Esophagus mucosa (tissue), 1 donor: ENCODE data around the gene SRP54. TPM values are rescaled to one million over a fixed set of nuclear protein-coding genes. Genes with fewer than 3 reads are reported as not detected.
"Not testable (repeated sequence)": the region's sequence is repeated elsewhere in the genome, so short reads cannot be mapped to it uniquely, and the experiment has no call there.

Experiments
- ATAC-seq: fragments of 200-7000 bp; cut with Tn5 transposase; one replicate; pipeline ENCODE4 v1.9.1; 2020
- total RNA-seq: library from RNA; stranded (reverse); gene quantifications from one replicate; pipeline ENCODE4 v1.2.4, GENCODE V29; 2023
- donor health status: DM: yes; HTN: yes; CAD: no.

The SRP54 gene
- total RNA-seq, 1 donor from 2014 or later = 26.6 TPM

- ATAC-seq = no peak
Observed at GRCh38 chr14:35050652-35051051, 67.9 kb downstream of the SRP54 start.

DNA sequence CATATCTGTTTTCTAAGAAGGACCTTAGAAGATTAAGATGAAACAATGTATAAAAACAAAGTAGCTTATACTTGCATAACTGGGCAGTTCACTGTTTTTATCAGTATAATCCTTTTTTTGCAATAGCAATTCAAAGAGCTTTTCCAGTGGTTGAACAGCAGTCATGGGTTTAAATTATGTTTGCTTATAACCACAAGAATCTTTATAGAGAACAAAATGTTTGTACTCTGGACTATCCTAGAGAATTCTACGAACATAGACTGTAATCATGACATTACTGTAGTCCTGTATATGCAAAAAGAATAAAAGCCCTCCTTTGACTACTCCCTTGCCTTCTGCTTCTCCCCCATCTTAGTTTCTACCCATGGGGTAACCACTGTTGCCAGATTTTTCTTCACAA, 69.0 kb downstream of the SRP54 start:
- ATAC-seq = peak; percentile 47

DNA sequence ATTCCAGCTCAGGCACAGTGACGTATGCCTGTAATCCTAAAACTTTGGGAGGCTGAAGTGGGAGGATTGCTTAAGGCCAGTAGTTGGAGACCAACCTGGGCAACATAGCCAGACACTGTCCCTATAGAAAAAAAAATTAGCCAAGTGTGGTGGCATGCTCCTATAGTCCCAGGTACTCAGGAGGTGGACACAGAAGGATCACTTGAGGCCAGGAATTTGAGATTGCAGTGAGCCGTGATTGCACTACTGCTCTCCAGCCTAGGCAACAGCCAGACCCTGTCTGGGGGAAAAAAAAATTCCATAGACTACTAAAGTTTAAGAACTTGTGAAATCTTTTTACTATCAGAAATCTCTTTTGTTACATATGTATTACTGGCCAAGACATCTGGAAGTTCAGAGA, 69.8 kb downstream of the SRP54 start:
- no peak for ATAC-seq

DNA sequence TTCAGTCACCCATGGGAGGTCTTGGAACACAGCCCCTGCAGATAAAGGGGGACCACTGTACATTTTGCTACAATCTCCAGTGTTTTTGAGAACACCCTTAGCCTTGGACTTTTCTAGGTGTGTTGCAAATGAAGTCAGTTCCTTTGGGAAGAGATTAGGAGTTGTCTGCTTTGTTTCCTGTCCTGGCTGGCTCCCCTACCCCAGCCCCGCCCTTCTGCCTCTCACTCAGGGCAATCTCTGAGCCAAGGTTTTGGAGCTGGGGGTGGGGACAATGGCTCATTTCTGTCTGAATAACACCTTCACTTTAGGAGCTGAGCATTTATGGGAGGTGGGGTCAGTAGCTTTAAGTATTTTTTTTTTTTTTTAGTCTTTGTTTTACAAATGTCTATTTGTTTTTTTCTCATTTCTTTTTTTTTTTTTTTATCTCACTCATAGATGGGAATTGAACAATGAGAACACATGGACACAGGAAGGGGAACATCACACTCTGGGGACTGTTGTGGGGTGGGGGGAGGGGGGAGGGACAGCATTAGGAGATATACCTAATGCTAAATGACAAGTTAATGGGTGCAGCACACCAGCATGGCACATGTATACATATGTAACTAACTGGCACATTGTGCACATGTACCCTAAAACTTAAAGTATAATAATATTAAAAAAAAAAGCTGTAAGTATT, 78.5 kb downstream of the SRP54 start:
- ATAC-seq = peak; percentile 63

DNA sequence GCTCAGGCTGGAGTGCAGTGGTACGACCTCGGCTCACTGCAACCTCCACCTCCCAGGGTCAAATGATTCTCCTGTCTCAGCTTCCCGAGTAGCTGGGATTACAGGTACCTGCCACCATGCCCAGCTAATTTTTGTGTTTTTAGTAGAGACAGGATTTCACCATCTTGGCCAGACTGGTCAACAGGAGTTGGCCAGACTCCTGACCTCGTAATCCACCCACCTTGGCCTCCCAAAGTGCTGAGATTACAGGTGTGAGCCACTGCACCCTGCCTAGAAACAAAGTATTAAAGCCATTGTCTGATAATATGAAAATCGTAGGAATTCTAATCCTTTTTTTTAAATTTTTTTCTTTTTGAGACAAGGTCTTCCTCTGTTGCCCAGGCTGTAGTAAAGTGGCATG, 82.9 kb downstream of the SRP54 start:
- ATAC-seq = not testable (repeated sequence)

GRCh38 chr14:35068238-35069012, 85.6 kb downstream of the SRP54 start:
- ATAC-seq = no peak

DNA sequence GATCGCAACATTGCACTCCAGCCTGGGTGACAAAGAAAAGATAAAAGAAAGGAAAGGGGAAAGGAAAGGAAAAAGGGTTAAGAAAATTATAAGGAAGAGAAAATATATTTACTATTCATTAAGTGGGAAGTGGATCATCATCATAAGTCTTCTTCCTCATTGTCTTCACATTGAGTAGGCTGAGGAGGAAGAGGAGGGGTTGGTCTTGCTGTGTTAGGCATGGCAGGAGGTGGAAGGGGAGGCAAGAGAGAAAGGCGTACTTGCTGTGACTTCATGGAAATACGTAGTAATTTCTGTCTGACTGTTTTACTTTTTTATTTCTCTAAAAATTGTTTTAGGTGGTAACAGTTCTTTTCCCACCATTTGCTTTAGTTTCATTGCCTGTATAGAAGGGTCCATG, 89.4 kb downstream of the SRP54 start:
- ATAC-seq = no peak

DNA sequence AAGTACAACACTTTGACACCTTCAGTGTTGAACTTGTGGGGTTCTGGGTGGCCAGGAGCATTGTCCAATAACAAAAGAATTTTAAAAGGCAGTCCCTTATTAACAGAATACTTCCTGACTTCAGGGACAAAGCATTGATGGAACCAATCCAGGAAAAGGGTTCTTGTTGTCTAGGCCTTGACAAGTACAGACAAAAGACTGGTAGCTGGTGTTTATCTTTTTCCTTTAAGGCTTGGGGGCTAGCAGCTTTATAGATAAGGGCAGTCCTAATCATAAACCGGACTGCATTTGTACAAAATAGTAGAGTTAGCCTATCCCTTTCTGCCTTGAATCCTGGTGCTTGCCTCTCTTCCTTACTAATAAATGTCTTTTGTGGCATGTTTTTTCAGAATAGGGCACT, 90.7 kb downstream of the SRP54 start:
- no peak for ATAC-seq

DNA sequence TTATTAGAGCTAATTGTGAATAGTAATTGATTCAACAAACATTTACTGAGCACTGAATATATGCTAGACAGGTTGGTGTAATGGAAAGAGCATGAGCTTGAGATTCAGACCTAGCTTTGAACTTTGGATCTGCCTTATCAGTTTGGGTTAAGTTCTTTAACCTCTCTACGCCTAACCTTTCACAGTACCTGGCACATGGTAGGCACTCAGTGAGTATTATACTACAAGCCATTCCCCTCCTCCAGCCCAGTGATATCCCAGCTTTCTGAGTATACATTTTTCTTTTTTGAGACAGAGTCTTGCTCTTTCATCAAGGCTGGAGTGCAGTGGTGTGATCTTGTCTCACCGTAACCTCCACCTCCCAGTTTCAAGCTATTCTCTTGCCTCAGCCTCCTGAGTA, 95.3 kb downstream of the SRP54 start:
- ATAC-seq = no peak

Other genes with a start within 250 kb of the SRP54 start
- gene BAZ1A, start 107.6 kb upstream of the SRP54 start, total RNA-seq = 34.6 TPM
- 51.0 TPM for gene FAM177A1, start 63.3 kb downstream of the SRP54 start, total RNA-seq
- 11.8 TPM for gene PPP2R3C, start 139.0 kb downstream of the SRP54 start, total RNA-seq
- 17.5 TPM for gene PRORP, start 139.6 kb downstream of the SRP54 start, total RNA-seq